Spleen (tissue), 11 donors: ENCODE data around the gene GNPTG. TPM values are rescaled to one million over a fixed set of nuclear protein-coding genes. Genes with fewer than 3 reads are reported as not detected.
A peak's percentile ranks its signal among the peaks of the same experiment; 100 is the strongest.

Source experiments
- DNase-seq: peaks from one replicate; pipeline ENCODE4 v3.0.0-alpha.2; 2020
- H3K27ac ChIP-seq, 8 donors: fragments of 200-600 bp; sonication (generic) in 7 of 8; 1 replicate in 4 of 8; 2 replicates in 4 of 8; pipeline versions ENCODE4 v1.5.0 to v1.8.0; 2016 to 2021; ENCODE audit warnings: inconsistent platforms in 4 of 8, mild to moderate bottlenecking in 4 of 8, moderate library complexity in 1 of 8
- H3K27me3 ChIP-seq, 7 donors: fragments of 200-600 bp; sonication (generic) in 6 of 7; replicated peaks in 1 of 7; 1 replicate in 4 of 7; 2 replicates in 3 of 7; pipeline versions ENCODE4 v1.5.0 to v1.8.0; 2016 to 2021; ENCODE audit warnings: inconsistent platforms in 3 of 7, mild to moderate bottlenecking in 1 of 7
- H3K36me3 ChIP-seq, 6 donors: fragments of 200-600 bp; sonication (generic) in 5 of 6; 1 replicate in 4 of 6; 2 replicates in 2 of 6; pipeline versions ENCODE4 v1.5.0 to v1.8.0; 2016 to 2021; ENCODE audit warnings: inconsistent platforms in 2 of 6
- H3K4me1 ChIP-seq, 6 donors: fragments of 200-600 bp; sonication (generic) in 5 of 6; 1 replicate in 3 of 6; 2 replicates in 3 of 6; pipeline versions ENCODE4 v1.5.0 to v1.8.0; 2016 to 2021; ENCODE audit warnings: inconsistent platforms in 3 of 6
- H3K4me3 ChIP-seq, 8 donors: fragments of 200-600 bp; sonication (generic) in 7 of 8; 1 replicate in 4 of 8; 2 replicates in 4 of 8; pipeline versions ENCODE4 v1.5.0 to v1.8.0; 2016 to 2021; ENCODE audit warnings: inconsistent platforms in 4 of 8, mild to moderate bottlenecking in 4 of 8, moderate library complexity in 2 of 8
- H3K9me3 ChIP-seq, 8 donors: fragments of 200-600 bp; sonication (generic) in 7 of 8; 1 replicate in 4 of 8; 2 replicates in 4 of 8; pipeline versions ENCODE4 v1.5.0 to v1.8.0; 2016 to 2021; ENCODE audit warnings: inconsistent platforms in 4 of 8
- CTCF ChIP-seq, 11 experiments: fragments of 200-600 bp in 7 of 11; fragments of 450-650 bp in 4 of 11; sonication (generic) in 4 of 11; IDR thresholded peaks in 8 of 11; conservative IDR thresholded peaks in 3 of 11; 1 replicate in 7 of 11; 2 replicates in 4 of 11; pipeline versions ENCODE4 v1.4.0 to v1.8.0; 2016 to 2021; ENCODE audit warnings: antibody characterized with exemption in 11 of 11, inconsistent platforms in 4 of 11, mild to moderate bottlenecking in 1 of 11
- POLR2A ChIP-seq, 3 donors: fragments of 450-650 bp; IDR thresholded peaks; one replicate each; pipeline ENCODE4 v1.5.1; 2017; ENCODE audit warnings: antibody characterized with exemption in 3 of 3, mild to moderate bottlenecking in 1 of 3
- POLR2AphosphoS5 ChIP-seq, 3 donors: sonication (generic); formaldehyde crosslinking; IDR thresholded peaks; one replicate each; pipeline ENCODE4 v1.5.1; 2017; ENCODE audit warnings: antibody characterized with exemption in 3 of 3
- WGBS, 5 donors: extraction: QIAGEN DNeasy Blood & Tissue Kit in 3 of 5; methylation state at CpG; one replicate each; pipeline versions ENCODE4 v1.1.5 to v1.1.7; 2013 to 2018; 5-methylcytosine and 5-hydroxymethylcytosine counted together
- intact Hi-C: fragments of 100-400 bp; cut with DNase I; formaldehyde crosslinking; loops from one replicate; pipeline ENCODE4 v1.15.0; 2023; ENCODE audit warnings: low total_unique reads
- polyA plus RNA-seq, 3 donors: library from polyadenylated mRNA; stranded (reverse); fragments of 200-250 nt; gene quantifications; one replicate each; pipeline ENCODE4 v1.2.1, GENCODE V29; 2013
- total RNA-seq, 7 donors: library from RNA; depleted of rRNA in 3 of 7; stranded (reverse); fragments of >200 nt in 3 of 7; fragmentation: NEBNext Ultra II Directional in 4 of 7; extraction: Animal tissue kit (Norgen Biotek cat#: 25700) in 4 of 7; gene quantifications; one replicate each; pipeline versions ENCODE4 v1.1.0 to v1.2.1, GENCODE V29; 2016 to 2021
- donor health status: healthy with polysubstance abuse.
- donor health status: DM: no; HTN: no; CAD: no; lungs with moderate emphysema.
- donor health status: DM: no; HTN: no; CAD: no.
- donor health status: Bipolar disorder and iron deficiency.
- donor health status: healthy.
- donor health status: DM: no; HTN: no; CAD: no.
- donor health status: DM: yes; HTN: yes; CAD: no.

GNPTG gene
- total and polyA plus RNA-seq, 10 donors = 55.6 to 80.6 (median 65.4) TPM

GRCh38 chr16:1338855-1339675, 12.7 kb upstream of the GNPTG start:
- no peak for TF ChIP-seq POLR2AphosphoS5 (IDR thresholded peaks at IDR 0.05)
- no peak for TF ChIP-seq CTCF (IDR thresholded peaks at IDR 0.05 in 8 of 11, conservative IDR thresholded peaks at IDR 0.05 in 3 of 11)
- TF ChIP-seq POLR2A (IDR thresholded peaks at IDR 0.05) = no peak

DNA sequence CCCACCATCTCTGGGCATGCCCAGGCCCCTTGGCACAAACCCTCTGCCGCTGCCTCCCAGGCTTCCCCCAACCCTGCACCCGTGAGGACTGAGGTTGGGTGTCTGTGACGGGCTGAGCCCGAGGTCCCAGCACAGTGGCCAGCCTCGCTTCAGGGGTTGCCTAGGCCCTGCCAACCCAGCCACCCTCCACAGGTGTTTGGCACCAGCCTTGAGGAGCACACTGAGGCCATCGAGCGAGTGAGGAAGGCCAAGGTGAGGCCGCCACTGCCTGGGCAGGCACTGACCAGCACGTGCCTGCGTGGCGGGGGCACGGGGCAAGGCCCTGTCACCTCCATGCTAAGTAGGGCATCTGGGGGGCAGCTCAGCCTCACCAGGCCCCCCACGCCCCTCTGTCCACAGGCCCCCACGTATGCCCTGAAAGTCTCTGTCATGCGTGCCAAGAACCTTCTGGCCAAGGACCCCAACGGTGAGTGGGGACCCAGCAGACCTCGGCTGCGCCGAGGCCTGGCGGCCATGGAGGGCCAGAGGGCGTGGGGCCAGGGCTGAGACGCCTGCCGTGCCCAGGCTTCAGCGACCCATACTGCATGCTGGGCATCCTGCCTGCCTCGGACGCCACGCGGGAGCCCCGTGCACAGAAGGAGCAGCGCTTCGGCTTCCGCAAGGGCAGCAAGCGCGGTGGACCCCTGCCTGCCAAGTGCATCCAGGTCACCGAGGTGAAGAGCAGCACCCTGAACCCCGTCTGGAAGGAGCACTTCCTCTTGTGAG, 10.8 kb upstream of the GNPTG start:
- DNase-seq = no peak
- TF ChIP-seq POLR2AphosphoS5 (IDR thresholded peaks at IDR 0.05) (no peak), CTCF (IDR thresholded peaks at IDR 0.05 in 8 of 11, conservative IDR thresholded peaks at IDR 0.05 in 3 of 11) (no peak), POLR2A (IDR thresholded peaks at IDR 0.05) (no peak)
- peaks cover 4 to 49% (median 29%) of the 10 kb centered on the region in 6 donors for H3K4me1 ChIP-seq
- H3K27me3 ChIP-seq = peaks cover 0 to 27% (median 2%) of the 10 kb centered on the region in 7 donors
- H3K27ac ChIP-seq = no peak overlapping the region
- no peaks in the 10 kb centered on the region for H3K36me3 ChIP-seq
- 83 to 87% (median 86%) methylated on average over 19 to 36 of the region's 36 CpGs for WGBS, 5 donors
- intact Hi-C loops = no loop called here
- no peak overlapping the region for H3K4me3 ChIP-seq
- H3K9me3 ChIP-seq = no peaks in the 10 kb centered on the region

More at GRCh38 chr16:1338855-1339675, 12.7 kb upstream of the GNPTG start:
- no peak for DNase-seq
- Histone ChIP-seq H3K4me3 (no peak overlapping the region), H3K4me1 (peaks cover 8 to 64% (median 45%) of the 10 kb centered on the region in 6 donors), H3K27ac (no peak overlapping the region), H3K36me3 (no peaks in the 10 kb centered on the region), H3K27me3 (peaks cover 2 to 46% (median 19%) of the 10 kb centered on the region in 7 donors), H3K9me3 (no peaks in the 10 kb centered on the region)
- 67 to 79% (median 69%) methylated on average over 16 to 31 of the region's 31 CpGs for WGBS, 5 donors
- intact Hi-C loops = no loop called here

DNA sequence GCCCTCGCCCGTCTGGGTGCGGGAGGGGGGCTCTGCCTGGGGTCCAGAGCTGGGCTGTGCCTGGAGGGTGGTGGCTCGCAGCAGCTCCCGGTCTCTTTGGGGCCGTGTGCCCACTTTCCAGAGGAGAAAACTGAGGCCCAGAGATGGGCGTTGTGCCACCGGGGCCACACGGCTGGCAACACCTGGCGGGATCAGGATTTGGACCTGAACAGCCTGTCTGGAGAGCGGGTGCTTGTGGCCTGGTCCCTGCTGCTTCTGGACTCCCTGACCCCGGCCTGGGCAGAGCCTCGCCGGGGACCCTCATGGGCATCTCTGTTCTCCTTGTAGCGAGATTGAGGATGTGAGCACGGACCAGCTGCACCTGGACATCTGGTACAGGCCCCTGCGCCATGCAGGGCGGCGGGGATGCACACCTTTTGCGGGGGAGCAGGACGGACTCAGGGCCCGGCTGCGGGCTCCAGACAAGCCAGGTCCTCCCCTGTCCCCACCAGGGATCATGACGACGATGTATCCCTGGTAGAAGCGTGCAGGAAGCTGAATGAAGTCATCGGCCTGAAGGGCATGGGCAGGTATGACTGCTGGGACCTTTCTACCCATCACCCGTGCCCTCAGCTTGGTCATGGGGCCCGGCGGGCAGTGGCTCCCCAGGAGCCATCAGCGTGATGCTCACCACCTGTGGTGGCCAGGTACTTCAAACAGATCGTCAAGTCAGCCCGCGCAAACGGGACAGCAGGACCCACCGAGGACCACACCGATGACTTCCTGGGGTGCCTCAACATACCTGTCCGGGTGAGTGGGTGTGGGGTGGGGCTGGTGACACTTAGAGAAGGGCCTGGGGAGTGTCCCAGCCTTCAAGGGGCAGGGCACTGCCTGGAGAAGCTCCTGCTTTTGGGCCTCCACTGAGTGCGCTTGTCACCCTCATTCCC, 10.0 kb upstream of the GNPTG start:
- Histone ChIP-seq H3K27me3 (peaks cover 0 to 19% (median 0%) of the 10 kb centered on the region in 7 donors), H3K36me3 (no peaks in the 10 kb centered on the region), H3K4me3 (peak overlapping the region in 3 of 8 donors; percentile 38 to 69 (median 39)), H3K27ac (peak overlapping the region in 4 of 8 donors; percentile 16 to 79 (median 60)), H3K9me3 (no peaks in the 10 kb centered on the region), H3K4me1 (peaks cover 4 to 45% (median 29%) of the 10 kb centered on the region in 6 donors)
- no peak for TF ChIP-seq POLR2AphosphoS5 (IDR thresholded peaks at IDR 0.05)
- no peak for TF ChIP-seq POLR2A (IDR thresholded peaks at IDR 0.05)
- TF ChIP-seq CTCF (IDR thresholded peaks at IDR 0.05 in 8 of 11, conservative IDR thresholded peaks at IDR 0.05 in 3 of 11) = no peak
- intact Hi-C loops = no loop called here
- 84 to 88% (median 86%) methylated on average over 23 to 39 of the region's 39 CpGs for WGBS, 5 donors
- no peak for DNase-seq
